Measurements from ENCODE around the gene MAS1. TPM values are rescaled to one million over a fixed set of nuclear protein-coding genes. Genes with fewer than 3 reads are reported as not detected.

MAS1 gene
- total and polyA plus RNA-seq, 2 experiments from 2014 or later: not detected

DNA sequence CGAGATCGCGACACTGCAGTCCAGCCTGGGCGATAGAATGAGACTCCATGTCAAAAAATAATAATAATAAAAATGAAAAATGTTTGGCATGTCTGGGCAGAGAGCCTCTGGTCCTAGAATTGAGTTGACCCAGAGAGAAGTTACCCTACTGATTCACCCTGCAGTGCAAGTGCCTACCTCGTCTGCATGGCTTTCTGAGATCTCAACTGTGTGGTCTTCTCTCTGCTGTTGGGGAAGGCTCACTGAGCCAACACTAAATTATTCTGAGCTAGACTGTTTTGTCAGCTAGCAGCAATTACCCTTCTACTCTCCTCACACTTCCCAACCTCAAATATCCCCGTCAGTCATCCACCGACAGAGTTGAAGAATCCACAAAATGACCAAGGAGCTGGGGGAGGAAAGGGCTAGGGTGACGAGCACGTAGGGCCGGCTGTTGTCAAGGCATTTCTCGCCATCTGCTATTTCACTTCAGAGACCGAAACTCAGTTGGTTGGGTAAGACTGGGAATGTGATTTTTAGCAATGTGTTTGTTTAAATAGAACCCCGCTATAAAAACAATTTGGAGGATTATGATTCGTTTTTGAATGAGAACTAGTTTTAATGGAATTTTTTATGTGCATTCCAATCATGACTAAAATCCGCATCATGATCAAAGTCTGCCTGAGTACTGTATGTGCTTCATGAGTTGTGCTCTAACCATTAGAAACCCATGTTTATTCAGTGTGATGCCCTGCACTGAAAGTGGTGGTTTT lies 9.4 kb downstream of the MAS1 start:
- Histone ChIP-seq H3K27me3 (replicated peaks; ENCODE audit: insufficient read depth) (peaks cover 28% of the 10 kb centered on the region), H3K9ac (no peak overlapping the region), H3F3A (ENCODE audit: insufficient read depth) (peaks cover 17% of the 10 kb centered on the region), H3K79me2 (ENCODE audit: insufficient read depth) (no peaks in the 10 kb centered on the region), H3K9me3 (ENCODE audit: low read depth) (no peaks in the 10 kb centered on the region), H3K4me3 (peak overlapping the region; percentile 48), H2AFZ (peak overlapping the region; percentile 29; the same call in 1 of the 2 replicates), H4K20me1 (ENCODE audit: insufficient read depth) (no peaks in the 10 kb centered on the region), H3K9me2 (ENCODE audit: insufficient read depth) (no peaks in the 10 kb centered on the region), H3K4me2 (ENCODE audit: unreplicated experiment) (peak overlapping the region; percentile 84), H3K36me3 (ENCODE audit: low read depth) (no peaks in the 10 kb centered on the region), H3K27ac (peak overlapping the region; percentile 35; the same call in 1 of the 2 replicates), H3K4me1 (ENCODE audit: insufficient read depth) (peaks cover 11% of the 10 kb centered on the region; the same call in 1 of the 2 replicates)
- TF ChIP-seq EZH2phosphoT487 (IDR thresholded peaks at IDR 0.05; ENCODE audit: insufficient read depth, low read depth) (no peak), EZH2 (IDR thresholded peaks at IDR 0.05; ENCODE audit: insufficient read depth, poor library complexity, severe bottlenecking) (no peak)
- peak; percentile 81 for DNase-seq
- in situ Hi-C loops (cut with MboI): no loop called here
- WGBS, 2 experiments (ENCODE audit: low coverage in 1 of 2, low lambda C conversion rate in 2 of 2, missing lambda C conversion rate in 2 of 2): 36 to 39% methylated on average over 15 of the region's 15 CpGs

DNA sequence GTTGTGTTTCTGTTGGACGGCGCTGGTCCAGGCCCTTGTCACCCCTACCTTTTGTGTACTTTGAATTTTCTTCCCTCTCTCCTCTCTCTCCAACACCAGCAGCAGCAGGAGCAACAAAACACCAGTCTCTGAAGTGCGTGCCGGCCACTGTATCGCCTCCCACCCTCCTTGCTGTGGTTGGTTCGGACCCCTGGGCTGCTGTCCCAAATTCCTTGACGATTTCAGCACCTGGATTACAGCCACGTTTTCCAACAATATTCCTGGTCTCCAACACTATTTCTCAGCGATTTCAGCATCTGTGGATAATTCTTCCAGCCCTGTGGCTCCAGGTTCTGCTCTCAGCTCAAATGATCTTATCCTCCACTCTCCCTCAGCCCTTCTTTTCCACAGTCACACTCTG lies 11.8 kb downstream of the MAS1 start:
- Histone ChIP-seq H3K36me3 (ENCODE audit: low read depth) (no peaks in the 10 kb centered on the region), H3F3A (ENCODE audit: insufficient read depth) (peaks cover 17% of the 10 kb centered on the region), H3K4me1 (ENCODE audit: insufficient read depth) (peaks cover 11% of the 10 kb centered on the region; the same call in 1 of the 2 replicates), H3K9me2 (ENCODE audit: insufficient read depth) (no peaks in the 10 kb centered on the region), H3K9ac (no peak overlapping the region), H2AFZ (no peak overlapping the region), H3K27ac (no peak overlapping the region), H3K9me3 (ENCODE audit: low read depth) (no peaks in the 10 kb centered on the region), H3K27me3 (replicated peaks; ENCODE audit: insufficient read depth) (peaks cover 16% of the 10 kb centered on the region), H3K4me2 (ENCODE audit: unreplicated experiment) (no peak overlapping the region), H4K20me1 (ENCODE audit: insufficient read depth) (no peaks in the 10 kb centered on the region), H3K79me2 (ENCODE audit: insufficient read depth) (no peaks in the 10 kb centered on the region), H3K4me3 (no peak overlapping the region)
- WGBS, 2 experiments (ENCODE audit: low coverage in 1 of 2, low lambda C conversion rate in 2 of 2, missing lambda C conversion rate in 2 of 2): 24 to 28% methylated on average over 9 of the region's 9 CpGs
- in situ Hi-C loops (cut with MboI): no loop called here
- DNase-seq: no peak
- no peak for TF ChIP-seq EZH2 (IDR thresholded peaks at IDR 0.05; ENCODE audit: insufficient read depth, poor library complexity, severe bottlenecking)
- no peak for TF ChIP-seq EZH2phosphoT487 (IDR thresholded peaks at IDR 0.05; ENCODE audit: insufficient read depth, low read depth)

DNA sequence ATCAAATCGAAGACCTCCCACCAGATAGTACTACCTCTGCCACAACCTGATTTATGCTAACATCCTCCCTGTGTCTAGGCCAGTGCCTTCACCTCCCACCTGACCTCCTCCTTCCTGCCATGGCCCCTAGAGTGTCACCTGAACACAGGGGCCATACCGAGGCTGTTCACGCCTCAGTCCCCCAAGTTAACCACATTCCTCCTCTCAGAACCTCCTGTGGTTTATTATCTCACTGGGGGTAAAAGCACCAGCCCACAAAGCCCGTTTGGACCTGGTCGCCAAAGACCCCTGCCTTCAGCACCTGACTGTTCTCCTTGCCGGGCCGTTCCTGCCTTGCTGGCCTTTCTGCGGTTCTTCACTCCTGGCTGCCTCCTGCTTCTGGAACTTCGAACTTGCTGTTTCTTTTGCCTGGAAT lies 13.7 kb downstream of the MAS1 start:
- H3K4me3 ChIP-seq: no peak overlapping the region

DNA sequence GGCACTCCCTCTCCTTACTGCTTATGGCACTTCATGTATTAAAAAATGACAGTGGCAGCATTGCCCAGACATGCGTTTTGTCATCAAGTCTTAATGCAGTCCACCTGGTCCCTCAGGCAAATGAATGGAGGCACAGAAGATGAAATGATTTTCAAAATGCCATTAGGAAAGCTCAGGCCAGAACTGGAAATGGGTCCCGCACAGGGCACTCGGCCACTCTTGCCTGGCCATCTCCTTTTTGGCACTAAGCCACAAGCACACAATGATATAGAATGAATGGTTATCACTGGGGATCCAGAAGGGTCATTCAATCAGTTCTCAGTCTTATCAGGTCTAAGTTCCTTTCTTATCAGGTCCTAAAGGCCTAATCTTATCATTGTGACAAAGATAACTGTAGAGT lies 15.6 kb downstream of the MAS1 start:
- no peaks in the 10 kb centered on the region for H4K20me1 ChIP-seq (ENCODE audit: insufficient read depth)

More for the DNA sequence above, 13.7 kb downstream of the MAS1 start:
- peaks cover 11% of the 10 kb centered on the region; the same call in 1 of the 2 replicates for H3K4me1 ChIP-seq (ENCODE audit: insufficient read depth)
- 68 to 71% methylated on average over 9 of the region's 9 CpGs for WGBS, 2 experiments (ENCODE audit: low coverage in 1 of 2, low lambda C conversion rate in 2 of 2, missing lambda C conversion rate in 2 of 2)
- H3K27me3 ChIP-seq (replicated peaks; ENCODE audit: insufficient read depth): peaks cover 20% of the 10 kb centered on the region
- no peaks in the 10 kb centered on the region for H4K20me1 ChIP-seq (ENCODE audit: insufficient read depth)
- no peak for DNase-seq
- H3K9me3 ChIP-seq (ENCODE audit: low read depth): no peaks in the 10 kb centered on the region
- no peaks in the 10 kb centered on the region for H3K79me2 ChIP-seq (ENCODE audit: insufficient read depth)
- no peak for TF ChIP-seq EZH2phosphoT487 (IDR thresholded peaks at IDR 0.05; ENCODE audit: insufficient read depth, low read depth)
- TF ChIP-seq EZH2 (IDR thresholded peaks at IDR 0.05; ENCODE audit: insufficient read depth, poor library complexity, severe bottlenecking): no peak
- no peak overlapping the region for H3K4me2 ChIP-seq (ENCODE audit: unreplicated experiment)
- H3F3A ChIP-seq (ENCODE audit: insufficient read depth): peaks cover 14% of the 10 kb centered on the region
- no peaks in the 10 kb centered on the region for H3K9me2 ChIP-seq (ENCODE audit: insufficient read depth)
- no peak overlapping the region for H2AFZ ChIP-seq
- H3K27ac ChIP-seq: no peak overlapping the region
- H3K9ac ChIP-seq: no peak overlapping the region
- no peaks in the 10 kb centered on the region for H3K36me3 ChIP-seq (ENCODE audit: low read depth)
- in situ Hi-C loops (cut with MboI): no loop called here

More for the DNA sequence above, 15.6 kb downstream of the MAS1 start:
- no peak for DNase-seq
- in situ Hi-C loops (cut with MboI): no loop called here
- H3K4me3 ChIP-seq: no peak overlapping the region
- no peak overlapping the region for H3K27ac ChIP-seq
- H3K79me2 ChIP-seq (ENCODE audit: insufficient read depth): no peaks in the 10 kb centered on the region
- no peaks in the 10 kb centered on the region for H3K9me2 ChIP-seq (ENCODE audit: insufficient read depth)
- no peak overlapping the region for H3K9ac ChIP-seq
- H3K27me3 ChIP-seq (replicated peaks; ENCODE audit: insufficient read depth): peaks cover 26% of the 10 kb centered on the region
- H3K4me1 ChIP-seq (ENCODE audit: insufficient read depth): no peaks in the 10 kb centered on the region
- H3K9me3 ChIP-seq (ENCODE audit: low read depth): no peaks in the 10 kb centered on the region
- WGBS, 2 experiments (ENCODE audit: low coverage in 1 of 2, low lambda C conversion rate in 2 of 2, missing lambda C conversion rate in 2 of 2): 80 to 82% methylated on average over 3 of the region's 3 CpGs
- no peak overlapping the region for H2AFZ ChIP-seq
- no peak overlapping the region for H3K4me2 ChIP-seq (ENCODE audit: unreplicated experiment)
- TF ChIP-seq EZH2 (IDR thresholded peaks at IDR 0.05; ENCODE audit: insufficient read depth, poor library complexity, severe bottlenecking) (no peak), EZH2phosphoT487 (IDR thresholded peaks at IDR 0.05; ENCODE audit: insufficient read depth, low read depth) (no peak)
- H3K36me3 ChIP-seq (ENCODE audit: low read depth): no peaks in the 10 kb centered on the region
- no peaks in the 10 kb centered on the region for H3F3A ChIP-seq (ENCODE audit: insufficient read depth)

Data from GM23248 (cell line).